HG03439 (cell line): ENCODE measurements around the gene ATP2B2.

Experiments
- ATAC-seq: cut with Tn5 transposase; IDR thresholded peaks from one replicate; pipeline ENCODE4 v1.9.1; 2021; ENCODE audit warnings: mild to moderate bottlenecking, moderate library complexity; ENCODE audit not compliant: unreplicated experiment

ATP2B2 gene

DNA sequence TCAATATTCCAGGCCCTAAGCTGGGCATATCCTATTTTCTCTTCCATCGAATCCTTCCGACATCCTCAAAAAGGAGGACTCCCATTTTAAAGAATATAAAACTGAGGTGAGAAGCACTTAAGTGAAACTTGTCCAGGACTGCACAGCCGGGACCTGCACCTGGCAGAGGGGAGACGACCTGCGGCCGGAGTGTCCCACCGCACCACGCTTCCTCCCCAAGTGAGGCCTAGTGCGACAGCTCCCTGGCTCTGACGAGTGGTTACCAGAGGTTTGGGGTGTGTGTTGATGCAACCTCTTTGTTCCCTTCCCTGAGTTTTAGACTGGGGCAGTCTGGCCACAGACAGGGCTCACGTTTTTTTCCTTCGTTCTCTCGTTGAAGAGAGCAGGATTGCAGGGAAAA lies 24.9 kb upstream of the ATP2B2 start:
- no peak for ATAC-seq

DNA sequence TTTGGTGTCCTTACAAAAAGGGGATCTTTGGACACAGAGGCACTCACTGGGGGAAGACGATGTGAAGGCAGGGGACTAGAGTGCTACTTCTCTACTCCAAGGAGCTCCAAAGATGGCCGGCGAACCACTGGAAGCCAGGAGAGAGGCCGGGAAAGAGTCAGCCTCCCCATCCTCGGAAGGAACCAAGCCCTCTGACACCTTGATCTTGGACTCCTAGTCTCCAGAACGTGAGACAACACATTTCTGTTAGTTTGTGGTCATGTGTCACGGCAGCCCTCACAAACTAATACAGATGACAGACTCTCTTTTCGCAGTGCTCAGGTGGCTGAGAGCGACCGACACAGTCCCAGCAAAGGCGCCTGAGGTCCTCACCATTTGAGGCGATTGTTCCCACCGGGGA lies 24.4 kb upstream of the ATP2B2 start:
- ATAC-seq: no peak

DNA sequence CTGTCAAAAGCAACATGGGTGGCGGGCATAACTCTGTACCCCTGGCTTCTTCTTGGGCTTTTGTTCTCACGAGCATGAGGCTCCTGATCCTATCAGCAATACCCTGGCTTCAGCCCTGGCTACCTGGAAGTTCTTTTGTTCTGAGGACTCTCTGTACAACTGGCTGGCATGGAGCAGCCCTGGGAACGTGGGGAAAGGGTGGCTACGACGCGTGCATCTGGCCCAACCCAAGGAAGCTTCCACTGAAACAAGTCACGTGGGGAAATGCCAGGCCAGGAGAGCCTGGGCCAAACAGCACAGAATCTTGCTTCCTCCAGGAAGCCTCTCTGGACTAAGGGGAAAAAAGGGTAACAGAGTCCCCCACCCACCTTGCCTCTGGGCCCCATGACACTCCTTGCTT lies 22.7 kb upstream of the ATP2B2 start:
- no peak for ATAC-seq

DNA sequence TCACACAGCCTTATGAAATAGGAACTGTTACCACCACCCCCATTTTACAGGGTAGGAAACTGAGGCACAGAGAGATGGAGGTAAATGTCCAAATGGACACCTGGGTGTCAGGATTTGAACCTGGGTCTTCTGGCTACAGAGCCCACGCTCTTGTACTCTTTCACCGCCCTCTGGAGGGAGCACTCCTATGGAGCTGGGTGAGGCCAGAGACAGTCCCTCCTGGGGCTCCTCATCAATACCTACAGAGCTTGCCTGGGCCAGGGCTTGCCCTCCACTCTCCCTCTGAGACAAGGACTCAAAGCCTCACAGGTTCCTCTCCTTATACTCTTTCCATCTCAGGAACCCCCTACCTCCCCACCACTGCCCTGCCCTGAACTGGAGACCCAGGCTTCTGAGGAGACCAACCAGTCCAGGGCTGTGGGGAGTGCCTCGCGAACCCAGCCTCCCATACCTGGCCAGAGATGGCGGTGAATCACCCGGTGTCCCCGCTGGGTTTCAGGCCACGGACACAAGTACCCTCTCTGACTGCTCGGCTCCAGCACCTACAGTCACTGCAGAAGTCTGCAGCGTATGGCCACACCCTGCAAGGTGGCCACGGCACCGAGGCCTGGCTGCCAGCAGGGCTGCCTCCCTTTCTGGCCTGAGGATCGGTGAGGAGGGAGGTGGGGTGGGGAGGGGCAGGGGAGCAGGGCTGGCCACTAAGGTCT lies 22.1 kb upstream of the ATP2B2 start:
- ATAC-seq: no peak

DNA sequence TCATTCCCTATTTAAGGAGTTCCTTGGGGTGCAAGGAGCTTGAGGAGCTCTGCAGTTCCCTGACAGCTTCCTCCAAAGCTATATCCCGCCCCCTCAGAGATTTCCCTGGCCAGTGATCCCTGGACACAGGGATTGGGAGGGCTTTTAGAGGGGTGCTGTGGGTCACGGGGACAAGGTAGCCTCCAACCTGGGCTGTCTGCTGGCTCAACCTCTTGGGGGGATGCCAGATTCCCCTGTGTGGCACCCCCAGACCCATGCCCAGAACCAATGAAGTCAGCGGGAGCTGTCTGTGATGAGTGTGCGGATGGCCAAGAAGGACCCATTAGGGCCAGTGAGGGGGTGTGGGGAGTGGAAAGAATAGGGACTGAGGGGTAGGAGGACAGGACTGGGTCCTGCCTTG lies 21.0 kb upstream of the ATP2B2 start:
- ATAC-seq: no peak

DNA sequence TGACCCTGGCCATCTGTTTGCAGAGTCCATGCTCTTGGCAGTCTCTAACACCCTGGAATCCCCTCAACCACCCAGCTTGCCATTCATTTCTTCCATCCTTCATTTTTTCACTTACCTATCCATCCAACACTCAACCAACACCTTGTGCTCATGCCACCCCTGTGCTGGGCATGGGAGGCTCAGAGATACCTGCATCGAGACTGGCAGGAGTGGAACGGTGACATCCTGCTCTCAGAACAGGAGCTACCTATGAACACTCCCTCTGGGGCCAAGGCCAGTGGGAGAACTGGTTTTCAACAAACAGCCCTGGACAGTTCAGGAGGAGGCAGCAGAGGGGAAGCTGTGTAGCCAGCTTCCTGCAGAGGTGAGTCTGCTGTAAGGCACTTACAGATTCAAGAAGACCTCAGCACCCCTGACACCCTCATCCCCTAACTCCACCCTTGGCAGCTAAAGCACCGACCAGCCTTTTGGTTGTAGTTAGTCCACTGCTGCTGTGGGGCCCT lies 19.5 kb upstream of the ATP2B2 start:
- ATAC-seq: no peak

DNA sequence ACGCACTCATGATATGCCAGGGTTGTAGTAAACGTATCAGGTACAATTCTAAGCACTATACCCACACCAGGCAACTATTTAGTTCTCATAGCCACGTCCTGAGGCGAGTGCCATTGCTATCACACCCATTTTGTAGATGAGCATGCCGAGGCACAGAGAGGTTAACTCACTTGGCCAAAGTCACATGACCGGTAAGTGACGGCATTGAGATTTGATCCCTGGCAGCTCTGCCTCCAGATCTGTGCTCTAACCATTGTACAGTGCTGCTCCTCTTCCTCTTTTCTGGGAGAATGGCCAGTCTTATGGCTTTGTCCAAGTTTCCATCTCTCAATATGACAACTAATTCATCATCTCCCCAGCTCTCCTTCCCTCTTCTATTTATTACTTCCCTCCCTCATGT lies 18.9 kb upstream of the ATP2B2 start:
- ATAC-seq: no peak

DNA sequence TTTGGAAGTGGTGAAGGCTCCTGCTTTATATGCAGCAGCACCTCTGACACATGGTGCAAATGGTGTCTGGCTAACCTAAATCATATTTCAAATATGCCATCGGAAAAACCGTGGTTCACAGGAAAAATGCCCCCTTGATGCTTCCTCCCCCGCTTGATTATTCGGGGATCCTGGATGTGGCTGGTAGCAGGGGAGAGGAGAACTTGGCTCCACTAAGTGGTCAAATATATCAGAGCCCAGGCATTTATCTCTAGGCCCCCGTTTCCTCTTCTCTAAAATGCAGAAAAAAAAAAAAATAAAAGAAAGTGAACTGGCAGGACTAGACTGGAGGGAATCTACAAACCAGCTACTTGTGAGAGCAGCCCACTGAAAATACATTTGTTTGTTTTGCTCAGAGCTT lies 18.2 kb upstream of the ATP2B2 start:
- ATAC-seq: no peak

DNA sequence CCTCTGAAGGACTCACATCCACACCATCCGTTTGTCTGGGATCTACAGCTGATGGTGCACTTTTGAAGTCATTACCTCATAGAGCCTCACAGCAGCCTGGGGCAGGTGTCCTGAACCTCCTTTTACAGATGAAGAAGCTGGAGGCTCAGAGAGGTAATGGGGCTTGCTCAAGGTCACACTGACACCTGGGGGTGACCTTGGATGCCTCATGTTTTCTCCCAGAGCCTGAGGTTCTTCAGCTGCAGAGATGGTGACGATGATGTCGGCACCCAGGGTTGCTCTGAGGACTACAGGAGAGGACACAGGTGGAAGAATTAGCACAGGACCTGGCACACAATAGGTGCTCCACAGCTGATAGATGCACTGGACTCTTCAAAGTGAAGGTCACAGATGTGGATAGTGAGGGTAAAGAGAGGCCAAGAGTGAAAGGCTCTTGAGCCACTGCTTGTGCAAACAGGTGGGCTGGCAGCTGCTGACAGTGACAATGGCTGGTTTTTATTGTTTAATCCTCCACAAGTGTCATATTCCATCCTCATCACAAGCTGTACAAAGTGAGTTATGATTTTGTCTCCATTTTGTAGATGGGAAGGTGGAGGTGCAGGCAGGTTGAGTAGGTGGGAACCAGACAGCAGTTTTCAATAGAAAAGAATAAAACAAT lies 17.4 kb upstream of the ATP2B2 start:
- ATAC-seq: no peak

DNA sequence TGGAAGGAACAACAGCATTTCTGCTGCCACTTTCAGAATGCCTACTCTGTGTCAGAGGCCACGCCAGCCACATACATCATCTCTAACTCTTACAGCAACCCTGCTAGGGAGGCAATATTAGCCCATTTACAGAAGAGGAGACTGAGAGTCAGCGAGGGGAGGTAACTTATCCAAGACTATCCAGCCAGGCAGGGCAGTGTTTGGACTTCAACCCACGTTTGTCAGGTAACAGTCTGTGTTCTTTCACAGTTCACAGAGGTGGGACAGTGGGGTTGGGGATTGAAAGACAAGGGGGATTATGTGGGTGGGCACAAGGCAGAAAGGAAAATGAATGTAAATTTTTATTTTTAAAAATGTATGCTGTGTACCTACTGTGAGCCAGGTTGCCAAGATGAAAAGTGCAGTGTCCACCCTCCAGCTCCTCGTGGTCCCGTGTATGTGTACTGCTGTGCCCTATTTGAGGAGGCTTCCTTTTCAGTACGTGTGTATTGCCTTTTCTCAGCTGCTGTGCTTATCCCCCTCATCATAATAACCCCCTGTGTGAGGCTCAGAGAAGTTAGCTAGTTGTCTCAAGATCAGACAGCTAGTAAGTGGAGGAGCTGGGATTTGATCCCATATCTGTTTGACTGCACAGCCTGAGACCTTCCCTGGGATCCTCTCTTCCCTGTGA lies 16.5 kb upstream of the ATP2B2 start:
- no peak for ATAC-seq

DNA sequence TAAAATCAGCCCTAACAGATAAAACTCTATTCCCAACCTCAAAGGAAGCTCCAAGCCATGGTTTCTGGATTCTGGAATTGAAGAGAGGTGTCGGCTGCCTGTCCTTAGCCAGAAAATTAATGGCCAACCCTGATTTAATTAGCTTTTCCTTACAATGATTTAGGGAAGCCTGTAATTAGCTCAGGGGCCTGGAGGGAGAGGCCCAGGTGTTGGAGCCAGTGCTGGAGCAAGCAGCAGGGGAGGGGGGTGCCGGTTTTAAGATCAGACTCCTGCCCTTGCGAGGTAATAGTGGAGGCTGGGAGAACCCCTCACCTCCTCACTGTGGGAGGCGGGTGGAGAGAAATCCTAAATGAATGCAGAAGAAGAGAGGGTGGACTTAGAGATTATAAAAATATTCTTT lies 14.7 kb upstream of the ATP2B2 start:
- no peak for ATAC-seq

DNA sequence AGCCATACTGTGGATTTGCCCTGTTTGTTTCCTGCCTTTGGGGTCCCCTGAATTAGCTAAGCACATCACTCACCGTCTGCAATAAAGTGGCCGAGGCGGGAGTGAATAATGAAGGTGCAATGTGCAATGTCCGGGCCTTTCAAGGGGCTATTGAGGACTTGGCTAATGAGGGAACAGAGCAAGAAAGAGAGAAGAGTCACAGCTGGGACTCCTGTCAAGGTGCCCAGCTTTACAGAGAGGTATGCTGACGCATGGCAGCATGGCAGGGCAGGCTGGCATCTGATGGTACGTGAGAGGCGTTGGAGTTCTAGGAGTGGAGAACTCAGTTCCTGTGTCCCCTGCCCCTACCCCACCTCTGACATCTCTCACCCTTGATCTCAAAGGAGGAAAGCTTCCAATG lies 13.8 kb upstream of the ATP2B2 start:
- no peak for ATAC-seq

DNA sequence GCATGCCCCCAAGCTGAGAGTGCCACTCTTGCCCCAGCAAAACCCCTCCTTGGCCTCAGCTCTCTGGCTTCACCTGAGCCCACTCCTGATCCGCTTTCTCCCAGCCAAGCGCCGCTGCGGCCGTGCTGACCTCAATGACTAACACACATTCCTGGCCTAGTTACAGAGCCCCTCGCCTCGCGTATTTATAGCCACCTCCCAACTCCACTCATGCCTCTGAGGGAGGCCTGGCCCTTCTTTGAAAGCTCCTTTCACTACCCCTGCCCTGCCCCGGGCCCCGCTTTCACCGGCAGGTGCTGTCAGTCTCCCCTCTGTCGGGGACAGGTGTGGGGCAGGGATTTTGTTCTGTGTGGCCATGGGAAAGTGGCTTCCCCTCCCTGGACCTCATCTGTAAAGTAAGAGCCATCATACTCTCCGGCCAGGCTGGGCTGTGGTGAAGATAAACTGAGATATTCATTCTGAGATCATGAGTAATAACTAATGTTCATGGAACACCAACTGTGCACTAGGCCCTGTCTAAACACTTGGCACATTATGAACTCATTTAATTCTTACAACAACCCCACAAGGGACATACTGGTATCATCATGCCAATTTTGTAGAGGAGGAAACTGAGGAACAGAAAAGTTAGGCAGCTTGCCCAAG lies 13.2 kb upstream of the ATP2B2 start:
- no peak for ATAC-seq

DNA sequence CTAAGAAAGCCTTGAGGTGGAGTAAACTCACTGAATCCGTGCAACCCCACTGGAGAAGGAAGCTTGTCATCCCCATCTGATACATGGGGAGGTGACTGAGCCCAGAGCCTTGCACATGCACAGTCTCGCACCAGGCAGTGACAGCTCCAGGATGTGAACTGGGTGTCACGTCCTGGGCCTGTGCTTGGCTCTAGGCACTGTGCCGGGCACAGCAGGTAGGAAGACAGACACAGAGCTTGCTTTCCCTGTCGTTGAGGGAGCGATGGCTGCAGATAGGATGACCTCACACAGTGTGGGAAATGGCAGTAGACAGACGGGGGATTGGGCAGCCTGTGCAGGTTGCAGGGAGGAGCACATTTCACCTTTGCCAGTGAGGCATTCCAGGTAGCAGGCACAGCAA lies 12.2 kb upstream of the ATP2B2 start:
- ATAC-seq: no peak

DNA sequence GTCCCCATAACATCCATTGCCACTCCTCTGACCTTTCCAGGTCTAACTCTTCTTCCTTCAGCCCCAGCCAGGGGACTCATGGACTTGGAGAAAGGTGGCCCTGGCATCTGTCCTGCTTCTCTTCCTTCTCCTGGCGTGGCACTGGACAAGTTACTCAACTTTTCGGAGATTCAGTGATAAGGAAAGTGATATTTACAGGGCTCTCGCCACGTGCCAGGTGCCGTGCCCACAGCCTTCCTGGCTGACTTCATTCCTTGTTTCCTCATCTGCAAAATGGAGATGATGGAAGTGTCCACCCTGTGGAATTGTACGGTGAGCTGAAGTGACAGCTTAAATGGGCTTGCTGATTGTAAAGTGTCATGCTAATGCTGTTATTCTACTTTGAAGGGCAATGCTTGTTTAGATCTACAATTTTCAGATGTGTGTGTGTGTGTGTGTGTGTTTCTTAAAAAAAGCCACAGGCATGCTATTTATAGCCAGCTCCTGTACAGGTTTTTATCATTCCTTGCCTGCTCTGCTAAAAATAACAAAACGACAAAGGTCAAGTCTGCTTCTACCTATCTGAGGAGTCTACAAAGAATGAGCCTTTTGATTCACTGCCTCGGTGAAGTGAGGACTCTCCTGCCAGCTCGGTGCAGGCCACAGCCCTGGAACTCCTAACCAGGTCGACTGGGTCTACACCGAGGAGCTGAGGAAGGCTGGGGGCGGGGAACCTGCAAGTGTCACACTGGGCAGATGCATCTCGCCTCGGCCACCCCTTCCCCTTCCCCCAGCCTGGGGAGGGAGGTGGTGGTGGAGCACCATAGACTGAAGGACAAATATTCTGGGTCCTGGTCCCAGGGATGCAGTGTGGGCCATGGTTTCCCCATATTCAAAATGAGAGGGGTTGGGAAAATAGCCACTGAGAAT lies 11.4 kb upstream of the ATP2B2 start:
- ATAC-seq: no peak

DNA sequence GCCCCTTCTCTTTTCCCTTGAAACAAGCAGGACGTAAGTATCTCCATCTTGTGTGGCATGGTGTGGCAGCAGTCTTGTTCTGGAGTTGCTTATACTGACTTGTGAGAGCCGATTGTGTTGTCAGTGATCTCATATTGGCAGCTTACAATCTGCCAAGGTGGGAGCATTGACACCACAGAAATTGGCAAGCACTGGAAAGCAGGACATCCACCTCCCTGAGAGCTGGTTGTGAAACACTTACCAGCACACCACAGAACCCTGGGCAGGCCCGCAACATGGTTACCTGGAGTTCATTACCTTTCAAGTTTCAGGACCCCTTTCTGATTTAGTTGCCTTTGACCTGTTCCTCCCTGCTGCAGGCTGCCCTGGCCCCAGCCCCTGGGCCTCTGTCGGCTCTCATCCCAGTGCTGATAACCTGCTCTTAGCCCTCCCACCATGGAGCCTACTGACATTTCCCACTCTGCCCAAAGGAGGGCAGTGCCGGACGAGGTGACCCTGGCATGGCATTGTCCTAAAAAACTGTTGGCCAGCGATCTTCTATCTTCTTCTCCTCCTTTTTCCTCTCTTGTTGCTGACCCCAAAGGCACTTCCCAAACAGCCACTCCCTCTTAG lies 10.6 kb upstream of the ATP2B2 start:
- no peak for ATAC-seq

DNA sequence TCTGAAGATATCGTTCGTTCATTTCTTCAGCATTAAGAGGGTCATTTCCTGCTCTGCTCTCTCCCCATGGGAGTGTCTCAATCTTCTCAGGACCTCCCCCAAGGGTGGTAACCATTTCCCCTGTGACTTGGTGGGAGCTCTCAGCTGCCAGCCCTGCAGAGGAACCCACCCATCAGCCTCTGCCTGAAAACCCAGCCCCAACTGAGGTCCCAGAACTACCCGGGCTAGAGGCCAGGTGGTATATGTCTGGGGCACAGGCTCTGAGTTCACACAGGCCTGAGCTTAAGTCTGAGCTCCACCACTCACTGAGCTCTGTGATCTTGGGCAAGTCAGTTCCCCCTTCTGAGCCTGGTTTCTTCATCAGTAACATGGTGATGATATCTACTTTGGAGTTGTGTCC lies 10.0 kb upstream of the ATP2B2 start:
- no peak for ATAC-seq

DNA sequence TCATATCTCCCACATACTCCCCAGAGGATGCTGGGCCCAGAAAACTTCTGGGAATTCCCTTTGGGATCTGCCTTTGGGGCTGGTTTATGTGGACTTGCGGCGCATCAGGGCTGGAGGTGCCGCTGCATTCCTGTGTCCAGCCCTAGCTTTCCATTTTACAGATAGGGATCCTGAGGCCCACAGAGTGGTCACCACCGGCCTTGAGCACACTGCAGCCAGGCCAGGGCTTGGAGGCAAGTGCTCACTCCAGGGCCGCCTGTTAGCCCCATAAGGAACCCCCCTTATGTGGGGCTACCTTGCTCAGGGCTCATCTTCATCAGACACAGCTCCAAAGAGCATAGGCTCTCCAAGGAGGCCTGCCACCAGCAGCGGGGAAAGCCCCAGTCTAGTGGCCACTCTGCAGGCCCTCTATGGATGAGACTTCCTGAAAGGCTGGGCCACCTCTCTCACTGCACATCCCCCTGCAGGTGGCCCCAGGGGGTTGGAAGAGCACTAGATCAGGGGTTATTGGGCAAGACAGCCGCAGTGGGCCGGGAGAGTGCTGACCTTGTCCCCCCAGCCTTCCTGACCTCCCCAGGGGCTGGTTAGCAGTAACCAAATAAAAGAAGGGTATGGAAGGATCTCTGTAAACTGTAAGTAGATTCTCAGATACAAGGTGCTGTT lies 9.2 kb upstream of the ATP2B2 start:
- no peak for ATAC-seq

DNA sequence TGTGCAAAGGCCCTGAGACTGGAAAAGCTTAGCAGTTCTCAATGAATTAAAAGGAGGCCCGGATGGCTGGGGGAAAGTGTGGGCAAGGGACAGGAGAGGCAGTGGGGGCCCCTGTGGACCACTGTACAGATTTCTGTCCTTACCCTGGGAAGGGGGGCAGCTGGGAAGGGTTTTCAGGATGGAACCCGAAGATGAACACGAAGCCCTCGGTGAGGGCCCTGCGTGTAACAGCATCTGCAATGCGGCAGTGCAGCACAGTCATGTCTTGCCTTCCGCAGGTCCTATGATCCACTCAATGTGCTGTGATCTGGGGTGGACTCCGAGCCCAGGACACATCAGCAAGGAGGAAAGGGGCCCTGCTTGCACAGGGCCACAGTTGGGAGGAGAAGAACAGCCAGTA lies 7.9 kb upstream of the ATP2B2 start:
- ATAC-seq: no peak

DNA sequence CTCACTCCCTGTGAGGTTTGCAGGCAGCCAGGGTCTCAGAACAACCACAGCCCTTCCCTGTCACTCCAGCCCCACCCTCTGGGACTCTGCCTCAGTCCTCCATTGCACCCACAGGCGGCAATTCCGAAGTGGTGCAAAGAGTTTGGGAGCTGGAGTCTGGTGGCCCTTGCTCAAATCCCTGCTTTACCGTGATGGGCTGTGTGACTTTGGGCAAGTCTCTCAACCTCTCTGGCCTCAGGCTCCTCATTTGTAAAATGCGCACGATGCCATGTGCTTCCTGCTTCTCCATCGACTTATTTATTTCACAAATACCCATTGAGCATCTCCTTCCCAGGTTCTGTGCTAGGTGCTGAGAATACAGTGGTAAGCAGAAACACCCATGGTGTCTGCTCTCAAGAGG lies 7.3 kb upstream of the ATP2B2 start:
- ATAC-seq: no peak
